DND-41 (cell line): ENCODE data around the gene SNRPA1.

Source experiments
- EZH2 ChIP-seq: IDR thresholded peaks from 3 replicates; pipeline ENCODE4 v1.6.1; 2012; ENCODE audit warnings: borderline replicate concordance, low read depth, mild to moderate bottlenecking, moderate library complexity, low read length, inconsistent platforms; ENCODE audit not compliant: severe bottlenecking
- TF ChIP-seq, protein P1 (sequence below): IDR thresholded peaks from 2 replicates; pipeline ENCODE4 v1.5.1; 2012; ENCODE audit warnings: borderline replicate concordance, low read length, moderate library complexity, mild to moderate bottlenecking; ENCODE audit not compliant: poor library complexity, severe bottlenecking; ENCODE audit errors: extremely low read depth

DNA sequence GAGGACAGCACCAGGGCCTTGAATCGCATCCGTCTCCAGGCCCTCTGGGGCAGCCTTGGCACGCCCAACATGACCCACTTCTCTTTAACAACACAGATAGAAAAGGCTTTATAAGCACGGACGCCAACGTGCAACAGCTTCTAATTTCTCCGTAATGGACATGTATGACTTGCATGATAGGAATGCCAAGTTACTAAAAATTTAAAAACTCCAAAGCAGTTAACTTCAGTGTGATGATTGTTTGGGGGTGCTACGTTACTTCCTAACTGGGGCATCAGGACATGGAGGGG is 30.9 kb upstream of the SNRPA1 start:
- TF ChIP-seq, protein P1, sequence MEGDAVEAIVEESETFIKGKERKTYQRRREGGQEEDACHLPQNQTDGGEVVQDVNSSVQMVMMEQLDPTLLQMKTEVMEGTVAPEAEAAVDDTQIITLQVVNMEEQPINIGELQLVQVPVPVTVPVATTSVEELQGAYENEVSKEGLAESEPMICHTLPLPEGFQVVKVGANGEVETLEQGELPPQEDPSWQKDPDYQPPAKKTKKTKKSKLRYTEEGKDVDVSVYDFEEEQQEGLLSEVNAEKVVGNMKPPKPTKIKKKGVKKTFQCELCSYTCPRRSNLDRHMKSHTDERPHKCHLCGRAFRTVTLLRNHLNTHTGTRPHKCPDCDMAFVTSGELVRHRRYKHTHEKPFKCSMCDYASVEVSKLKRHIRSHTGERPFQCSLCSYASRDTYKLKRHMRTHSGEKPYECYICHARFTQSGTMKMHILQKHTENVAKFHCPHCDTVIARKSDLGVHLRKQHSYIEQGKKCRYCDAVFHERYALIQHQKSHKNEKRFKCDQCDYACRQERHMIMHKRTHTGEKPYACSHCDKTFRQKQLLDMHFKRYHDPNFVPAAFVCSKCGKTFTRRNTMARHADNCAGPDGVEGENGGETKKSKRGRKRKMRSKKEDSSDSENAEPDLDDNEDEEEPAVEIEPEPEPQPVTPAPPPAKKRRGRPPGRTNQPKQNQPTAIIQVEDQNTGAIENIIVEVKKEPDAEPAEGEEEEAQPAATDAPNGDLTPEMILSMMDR = no peak
- no peak for TF ChIP-seq EZH2
